Caco-2 (cell line): ENCODE data around the gene DEFB129. TPM values are rescaled to one million over a fixed set of nuclear protein-coding genes. Genes with fewer than 3 reads are reported as not detected.

Experiments
- BruUV-seq: library from RNA; stranded (reverse); fragments of 400-500 nt; replicated peaks from 2 replicates; lab custom pipeline; 2021; lab: Mats Ljungman, UMichigan
- CTCF ChIA-PET: fragments of 300-600 bp; sonication (Branson Sonifier 250); formaldehyde crosslinking; loops from one replicate; lab custom pipeline; 2022; ENCODE audit warnings: antibody characterized with exemption; lab: Charles Lee
- POLR2A ChIA-PET: fragments of 300-600 bp; sonication (Branson Sonifier 250); formaldehyde crosslinking; loops from one replicate; lab custom pipeline; 2022; ENCODE audit warnings: antibody characterized with exemption; lab: Charles Lee
- DNase-seq, 2 experiments: peaks; one replicate each; pipeline versions ENCODE4 v3.0.0 to v3.0.0-alpha.2; 2020 to 2022
- H3K27me3 ChIP-seq: replicated peaks from 2 replicates; pipeline ENCODE4 v1.6.0; 2011; ENCODE audit warnings: low read length; ENCODE audit not compliant: control insufficient read depth, insufficient read depth
- H3K36me3 ChIP-seq: 2 replicates; pipeline ENCODE4 v1.5.1; 2011; ENCODE audit warnings: low read length; ENCODE audit not compliant: control insufficient read depth, insufficient read depth
- H3K4me1 ChIP-seq: fragments of 250-450 bp; sonication (Bioruptor Pico); 2 replicates; pipeline ENCODE4 v1.5.1; 2020; ENCODE audit warnings: mild to moderate bottlenecking
- H3K4me3 ChIP-seq: 2 replicates; pipeline ENCODE4 v1.5.1; 2011; ENCODE audit warnings: low read depth, mild to moderate bottlenecking, control low read depth, low read length
- H3K9me3 ChIP-seq: fragments of 250-450 bp; sonication (Bioruptor Pico); 2 replicates; pipeline ENCODE4 v1.5.1; 2020; ENCODE audit warnings: mild to moderate bottlenecking, moderate library complexity
- H3K27ac Mint-ChIP-seq: one replicate; pipeline ENCODE4 v1.8.0; 2022; ENCODE audit warnings: mixed read lengths; ENCODE audit not compliant: unreplicated experiment
- H3K27me3 Mint-ChIP-seq: one replicate; pipeline ENCODE4 v1.8.0; 2022; ENCODE audit warnings: mixed read lengths; ENCODE audit not compliant: insufficient read depth, unreplicated experiment
- H3K36me3 Mint-ChIP-seq: one replicate; pipeline ENCODE4 v1.8.0; 2022; ENCODE audit warnings: mild to moderate bottlenecking, mixed read lengths; ENCODE audit not compliant: insufficient read depth, unreplicated experiment
- H3K4me1 Mint-ChIP-seq: one replicate; pipeline ENCODE4 v1.8.0; 2022; ENCODE audit warnings: low read depth, mixed read lengths; ENCODE audit not compliant: unreplicated experiment
- H3K4me3 Mint-ChIP-seq: one replicate; pipeline ENCODE4 v1.8.0; 2022; ENCODE audit warnings: mild to moderate bottlenecking, moderate library complexity, mixed read lengths; ENCODE audit not compliant: unreplicated experiment
- H3K9me3 Mint-ChIP-seq: one replicate; pipeline ENCODE4 v1.8.0; 2022; ENCODE audit warnings: mixed read lengths; ENCODE audit not compliant: unreplicated experiment
- CTCF ChIP-seq, 2 experiments: fragments of 200-600 bp in 1 of 2; IDR thresholded peaks; 1 replicate in 1 of 2; 2 replicates in 1 of 2; pipeline versions ENCODE4 v1.5.1 to v1.8.0; 2011 to 2022; ENCODE audit warnings: antibody characterized with exemption in 1 of 2, control low read depth in 1 of 2, inconsistent platforms in 1 of 2, low read depth in 1 of 2, low read length in 1 of 2, mild to moderate bottlenecking in 1 of 2, moderate library complexity in 1 of 2; ENCODE audit not compliant: insufficient read depth in 1 of 2, severe bottlenecking in 1 of 2, unreplicated experiment in 1 of 2
- intact Hi-C: fragments of 100-400 bp; cut with micrococcal nuclease; formaldehyde crosslinking; loops from one replicate; pipeline ENCODE4 v1.10.0; 2022; ENCODE audit not compliant: unreplicated experiment
- total RNA-seq: library from RNA; stranded (reverse); gene quantifications from 2 replicates; pipeline ENCODE4 v1.2.3, GENCODE V29; 2022

The DEFB129 gene
- total RNA-seq, 1 experiment from 2014 or later, result not detected

- Histone ChIP-seq H3K27me3 (no peaks in the 10 kb centered on the region), H3K9me3 (no peaks in the 10 kb centered on the region), H3K36me3 (no peaks in the 10 kb centered on the region), H3K4me3 (no peak overlapping the region), H3K4me1 (peaks cover 4% of the 10 kb centered on the region)
- peak; percentile 34 to 59 for TF ChIP-seq CTCF (IDR thresholded peaks at IDR 0.05; ENCODE audit: insufficient read depth in 1 of 2, low read depth in 1 of 2, low read length in 1 of 2, severe bottlenecking in 1 of 2, unreplicated experiment in 1 of 2)
- H3K4me1 Mint-ChIP-seq, result peaks cover 9% of the 10 kb centered on the region
- no TSS peak for BruUV-seq
- H3K9me3 Mint-ChIP-seq, result no peaks in the 10 kb centered on the region
- POLR2A ChIA-PET, result no interaction called here
- no peak overlapping the region for H3K4me3 Mint-ChIP-seq
- no peaks in the 10 kb centered on the region for H3K36me3 Mint-ChIP-seq
- H3K27ac Mint-ChIP-seq, result no peak overlapping the region
- CTCF ChIA-PET, result no interaction called here
- peak in 1 of 2 experiments; percentile 38 for DNase-seq
- H3K27me3 Mint-ChIP-seq, result no peaks in the 10 kb centered on the region
- intact Hi-C loops, result loop anchor here (1.0 to 2.0 kb wide), 2 partner anchors 58 to 122 kb away; no protein-coding TSS in a partner anchor
Observed at GRCh38 chr20:208942-209566, 18.0 kb upstream of the DEFB129 start.

- no TSS peak for BruUV-seq
- no peak overlapping the region for H3K4me3 ChIP-seq
- H3K27me3 ChIP-seq, result no peaks in the 10 kb centered on the region
- H3K36me3 ChIP-seq, result no peaks in the 10 kb centered on the region
- Mint-ChIP-seq H3K9me3 (no peaks in the 10 kb centered on the region), H3K27ac (no peak overlapping the region), H3K36me3 (no peaks in the 10 kb centered on the region), H3K4me3 (no peak overlapping the region), H3K4me1 (no peaks in the 10 kb centered on the region), H3K27me3 (no peaks in the 10 kb centered on the region)
- intact Hi-C loops, result no loop called here
- POLR2A ChIA-PET, result no interaction called here
- no peak for TF ChIP-seq CTCF (IDR thresholded peaks at IDR 0.05; ENCODE audit: insufficient read depth in 1 of 2, low read depth in 1 of 2, low read length in 1 of 2, severe bottlenecking in 1 of 2, unreplicated experiment in 1 of 2)
- CTCF ChIA-PET, result no interaction called here
- H3K9me3 ChIP-seq, result no peaks in the 10 kb centered on the region
- DNase-seq, result no peak
- 0 out of 2 replicates have a peak, but pooled peaks cover 4% of the 10 kb centered on the region for H3K4me1 ChIP-seq
Observed at GRCh38 chr20:210809-211502, 16.1 kb upstream of the DEFB129 start.

- BruUV-seq, result no TSS peak
- Histone ChIP-seq H3K9me3 (no peaks in the 10 kb centered on the region), H3K4me1 (0 out of 2 replicates have a peak, but pooled peaks cover 4% of the 10 kb centered on the region), H3K36me3 (no peaks in the 10 kb centered on the region), H3K4me3 (no peak overlapping the region), H3K27me3 (no peaks in the 10 kb centered on the region)
- Mint-ChIP-seq H3K4me1 (no peaks in the 10 kb centered on the region), H3K36me3 (no peaks in the 10 kb centered on the region), H3K4me3 (no peak overlapping the region), H3K27me3 (no peaks in the 10 kb centered on the region), H3K9me3 (no peaks in the 10 kb centered on the region), H3K27ac (no peak overlapping the region)
- POLR2A ChIA-PET, result no interaction called here
- CTCF ChIA-PET, result no interaction called here
- no peak for DNase-seq
- no peak for TF ChIP-seq CTCF (IDR thresholded peaks at IDR 0.05; ENCODE audit: insufficient read depth in 1 of 2, low read depth in 1 of 2, low read length in 1 of 2, severe bottlenecking in 1 of 2, unreplicated experiment in 1 of 2)
- intact Hi-C loops, result no loop called here
Observed at GRCh38 chr20:214383-214782, 12.7 kb upstream of the DEFB129 start.
